ENCODE data around the gene MMP23B.
A peak's percentile ranks its signal among the peaks of the same experiment; 100 is the strongest.
"Not testable (repeated sequence)": the region's sequence is repeated elsewhere in the genome, so short reads cannot be mapped to it uniquely, and the experiment has no call there.

Gene MMP23B

DNA sequence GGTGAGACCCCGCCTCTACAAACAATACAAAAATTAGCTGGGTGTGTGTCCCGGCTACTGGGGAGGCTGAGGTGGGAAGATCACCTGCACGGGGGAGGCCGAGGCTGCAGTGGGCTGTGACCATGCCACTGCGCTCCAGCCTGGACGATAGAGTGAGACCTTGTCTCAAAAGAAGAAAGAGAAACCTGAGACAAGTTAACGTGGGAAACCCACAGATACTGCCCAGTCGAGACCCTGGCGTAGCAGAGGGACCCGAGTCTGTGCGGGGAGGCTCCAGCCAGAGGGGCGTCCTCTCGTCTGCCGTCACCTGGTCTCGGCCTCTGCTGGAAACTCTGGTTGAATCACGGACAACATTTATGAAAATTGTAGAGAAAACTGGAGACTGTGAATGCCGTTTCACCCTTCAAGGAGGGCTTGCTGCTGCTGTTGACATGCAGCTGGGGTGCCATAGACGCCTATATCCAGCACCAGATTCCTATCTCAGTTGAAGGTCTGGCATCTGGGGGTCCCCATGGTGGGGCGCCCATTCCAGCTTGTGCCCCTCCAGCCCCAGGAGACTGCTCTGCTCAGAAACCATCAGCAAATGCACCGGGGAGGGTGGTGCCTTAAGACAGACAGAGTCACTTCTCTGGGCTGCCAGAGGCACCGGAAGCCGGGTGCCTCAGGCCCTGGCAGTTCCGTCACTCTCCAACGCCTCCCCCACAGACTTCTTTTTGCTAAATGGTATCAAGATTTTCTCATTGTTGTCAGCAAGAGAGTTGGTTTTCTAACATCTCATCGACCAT lies 40.4 kb downstream of the MMP23B start:
- no peak overlapping the region for H3K4me3 ChIP-seq (ENCODE audit: low read depth, low read length)
- in situ Hi-C loops (cut with HindIII; ENCODE audit: low sequenced_read_pairs), result no loop called here
- no peak for DNase-seq (ENCODE audit: low read depth, low spot score)
- TF ChIP-seq, protein P1, sequence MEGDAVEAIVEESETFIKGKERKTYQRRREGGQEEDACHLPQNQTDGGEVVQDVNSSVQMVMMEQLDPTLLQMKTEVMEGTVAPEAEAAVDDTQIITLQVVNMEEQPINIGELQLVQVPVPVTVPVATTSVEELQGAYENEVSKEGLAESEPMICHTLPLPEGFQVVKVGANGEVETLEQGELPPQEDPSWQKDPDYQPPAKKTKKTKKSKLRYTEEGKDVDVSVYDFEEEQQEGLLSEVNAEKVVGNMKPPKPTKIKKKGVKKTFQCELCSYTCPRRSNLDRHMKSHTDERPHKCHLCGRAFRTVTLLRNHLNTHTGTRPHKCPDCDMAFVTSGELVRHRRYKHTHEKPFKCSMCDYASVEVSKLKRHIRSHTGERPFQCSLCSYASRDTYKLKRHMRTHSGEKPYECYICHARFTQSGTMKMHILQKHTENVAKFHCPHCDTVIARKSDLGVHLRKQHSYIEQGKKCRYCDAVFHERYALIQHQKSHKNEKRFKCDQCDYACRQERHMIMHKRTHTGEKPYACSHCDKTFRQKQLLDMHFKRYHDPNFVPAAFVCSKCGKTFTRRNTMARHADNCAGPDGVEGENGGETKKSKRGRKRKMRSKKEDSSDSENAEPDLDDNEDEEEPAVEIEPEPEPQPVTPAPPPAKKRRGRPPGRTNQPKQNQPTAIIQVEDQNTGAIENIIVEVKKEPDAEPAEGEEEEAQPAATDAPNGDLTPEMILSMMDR (IDR thresholded peaks at IDR 0.05; ENCODE audit: low read depth, low read length), result no peak

DNA sequence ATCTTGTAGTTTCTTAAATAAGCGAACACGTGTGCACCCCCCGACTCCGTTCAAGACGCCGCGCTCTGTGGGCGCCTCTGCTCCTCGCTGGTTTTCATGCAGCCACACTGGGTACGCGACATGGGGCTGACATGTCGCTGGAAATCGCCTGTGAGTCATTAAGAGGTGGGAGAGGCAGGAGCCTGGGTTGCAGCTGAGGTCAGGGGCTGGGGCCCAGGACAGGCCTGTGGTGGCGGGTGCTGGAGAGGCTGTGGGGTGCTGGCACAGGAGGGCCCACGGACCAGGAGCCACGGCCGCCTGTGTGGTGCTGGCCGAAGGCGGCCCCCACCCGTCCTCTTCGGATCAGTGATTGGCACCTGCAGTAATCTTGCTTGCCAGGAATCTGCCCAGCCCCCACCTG lies 42.8 kb downstream of the MMP23B start:
- DNase-seq (ENCODE audit: low read depth, low spot score); in situ Hi-C loops (cut with HindIII; ENCODE audit: low sequenced_read_pairs); H3K4me3 ChIP-seq (ENCODE audit: low read depth, low read length): not testable (repeated sequence)

DNA sequence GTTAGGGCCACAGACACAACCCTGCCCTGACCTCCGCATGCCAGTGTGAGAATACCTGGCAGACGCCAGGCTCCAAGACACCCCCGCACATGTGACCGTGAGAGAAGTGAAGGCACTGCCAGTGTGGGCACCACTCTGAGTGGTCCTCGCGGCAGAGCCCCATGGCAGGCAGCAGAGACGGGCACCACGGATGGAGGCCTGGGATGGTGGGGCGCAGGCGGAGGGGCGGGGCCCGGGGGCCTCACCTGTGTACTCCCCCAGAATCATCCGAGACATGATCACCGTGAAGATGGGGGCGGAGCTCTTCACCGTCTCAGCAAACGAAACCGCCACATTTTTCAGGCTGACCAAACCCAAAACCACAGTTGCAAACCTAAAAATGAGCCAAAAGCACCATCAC lies 43.2 kb downstream of the MMP23B start:
- in situ Hi-C loops (cut with HindIII; ENCODE audit: low sequenced_read_pairs); DNase-seq (ENCODE audit: low read depth, low spot score); H3K4me3 ChIP-seq (ENCODE audit: low read depth, low read length): not testable (repeated sequence)

DNA sequence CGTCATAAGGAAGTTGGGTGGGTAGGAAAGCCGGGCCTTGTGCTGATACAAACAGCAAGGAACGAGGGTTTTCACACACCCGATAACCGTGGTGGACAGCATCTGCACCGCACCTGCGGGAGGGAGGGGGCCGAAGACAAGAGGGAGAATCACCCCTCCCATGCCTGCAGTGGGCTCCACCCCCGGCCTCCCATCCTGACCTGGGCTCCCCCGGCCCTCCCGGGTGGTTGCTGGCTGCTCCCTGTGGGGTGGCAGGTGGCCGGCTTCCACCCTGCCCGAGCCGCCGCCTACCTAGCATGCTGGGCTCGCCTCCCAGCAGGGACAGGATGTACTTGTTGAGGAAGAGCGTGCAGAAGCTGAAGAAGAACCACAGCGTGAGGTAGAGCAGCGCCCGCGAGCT lies 44.1 kb downstream of the MMP23B start:
- in situ Hi-C loops (cut with HindIII; ENCODE audit: low sequenced_read_pairs), result not testable (repeated sequence)

DNA sequence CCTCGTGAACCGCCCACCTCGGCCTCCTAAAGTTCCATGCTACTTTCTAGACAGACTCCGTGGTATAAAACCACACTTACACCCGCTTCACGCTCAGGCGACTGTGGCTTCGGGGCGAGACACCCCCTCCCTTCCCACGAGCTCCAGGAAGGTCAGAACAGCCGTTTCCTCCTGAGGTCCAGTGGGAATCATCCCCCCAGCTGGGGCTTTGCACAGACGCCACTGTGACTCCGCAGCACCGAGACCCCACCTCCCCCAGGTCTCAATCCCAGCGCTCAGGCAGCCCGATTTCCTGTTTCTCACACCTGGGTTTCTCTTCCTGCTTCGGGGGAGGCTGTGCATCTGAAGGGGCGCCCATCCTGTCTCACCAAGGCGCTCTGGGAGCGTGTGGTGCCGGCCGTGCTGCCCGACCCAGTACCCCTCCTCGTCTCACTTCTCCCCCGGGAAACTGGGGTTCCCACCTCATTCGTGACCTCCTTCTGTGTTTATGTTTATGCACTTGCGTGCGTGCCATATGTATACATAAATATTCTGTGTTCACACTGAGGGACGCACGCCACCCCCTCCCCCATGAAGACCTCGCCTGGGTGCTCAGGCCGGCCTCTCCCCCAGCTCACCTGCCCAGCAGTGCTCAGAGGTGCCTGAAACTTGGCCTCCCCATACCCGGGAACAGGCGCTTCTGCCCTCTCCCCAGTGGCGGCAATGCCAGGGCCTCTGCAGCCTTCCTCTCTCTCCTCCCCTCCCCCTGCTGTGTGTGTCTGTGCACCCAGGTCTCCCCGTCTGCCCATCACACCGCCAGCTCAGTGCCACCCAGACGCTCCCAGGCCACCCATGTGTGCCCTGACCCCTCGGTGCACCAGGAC lies 46.0 kb downstream of the MMP23B start:
- TF ChIP-seq, protein P1 (IDR thresholded peaks at IDR 0.05; ENCODE audit: low read depth, low read length), result no peak
- no peak for DNase-seq (ENCODE audit: low read depth, low spot score)
- in situ Hi-C loops (cut with HindIII; ENCODE audit: low sequenced_read_pairs), result no loop called here
- no peak overlapping the region for H3K4me3 ChIP-seq (ENCODE audit: low read depth, low read length)

More for the DNA sequence above, 44.1 kb downstream of the MMP23B start:
- DNase-seq (ENCODE audit: low read depth, low spot score); H3K4me3 ChIP-seq (ENCODE audit: low read depth, low read length): not testable (repeated sequence)

DNA sequence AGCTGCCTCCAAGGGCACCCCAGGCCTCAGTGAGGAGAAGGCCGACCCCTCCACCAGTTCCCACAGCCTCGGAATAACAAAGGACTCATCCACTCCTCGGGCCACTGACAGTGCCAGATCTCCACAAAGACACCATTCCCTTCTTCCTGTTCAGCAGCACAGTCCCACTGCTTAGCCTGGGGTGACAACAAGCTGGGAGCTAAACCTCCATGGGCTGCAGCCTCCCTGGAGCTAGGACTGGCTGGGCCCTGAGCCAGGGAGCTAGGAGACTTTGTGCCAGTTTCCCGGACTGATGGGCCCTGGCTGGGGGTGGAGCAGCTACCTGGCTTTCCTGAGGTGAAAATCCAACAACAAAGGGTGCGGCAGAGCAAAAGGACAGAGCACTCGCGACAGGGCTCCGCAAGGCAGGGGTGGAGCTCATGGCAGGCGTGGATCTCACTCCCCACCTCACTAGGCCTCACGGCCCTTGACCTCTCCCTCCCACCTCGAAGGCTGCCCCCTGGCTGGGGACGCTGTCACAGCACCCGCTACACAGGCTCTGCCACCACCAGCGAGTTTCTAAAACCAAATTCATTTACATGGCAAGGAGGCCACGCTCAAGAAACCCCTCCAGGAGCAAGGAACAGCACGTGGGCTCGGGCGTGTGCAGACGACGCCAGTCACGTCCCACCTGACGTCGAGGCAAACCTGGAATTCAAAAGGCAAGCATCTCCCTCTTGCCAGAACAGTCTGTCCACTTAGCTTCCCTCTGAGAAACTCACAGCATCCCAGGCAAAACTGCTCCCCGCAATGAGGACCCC lies 46.8 kb downstream of the MMP23B start:
- in situ Hi-C loops (cut with HindIII; ENCODE audit: low sequenced_read_pairs), result no loop called here
- H3K4me3 ChIP-seq (ENCODE audit: low read depth, low read length), result no peak overlapping the region
- TF ChIP-seq, protein P1 (IDR thresholded peaks at IDR 0.05; ENCODE audit: low read depth, low read length), result peak; percentile 20
- DNase-seq (ENCODE audit: low read depth, low spot score), result no peak

DNA sequence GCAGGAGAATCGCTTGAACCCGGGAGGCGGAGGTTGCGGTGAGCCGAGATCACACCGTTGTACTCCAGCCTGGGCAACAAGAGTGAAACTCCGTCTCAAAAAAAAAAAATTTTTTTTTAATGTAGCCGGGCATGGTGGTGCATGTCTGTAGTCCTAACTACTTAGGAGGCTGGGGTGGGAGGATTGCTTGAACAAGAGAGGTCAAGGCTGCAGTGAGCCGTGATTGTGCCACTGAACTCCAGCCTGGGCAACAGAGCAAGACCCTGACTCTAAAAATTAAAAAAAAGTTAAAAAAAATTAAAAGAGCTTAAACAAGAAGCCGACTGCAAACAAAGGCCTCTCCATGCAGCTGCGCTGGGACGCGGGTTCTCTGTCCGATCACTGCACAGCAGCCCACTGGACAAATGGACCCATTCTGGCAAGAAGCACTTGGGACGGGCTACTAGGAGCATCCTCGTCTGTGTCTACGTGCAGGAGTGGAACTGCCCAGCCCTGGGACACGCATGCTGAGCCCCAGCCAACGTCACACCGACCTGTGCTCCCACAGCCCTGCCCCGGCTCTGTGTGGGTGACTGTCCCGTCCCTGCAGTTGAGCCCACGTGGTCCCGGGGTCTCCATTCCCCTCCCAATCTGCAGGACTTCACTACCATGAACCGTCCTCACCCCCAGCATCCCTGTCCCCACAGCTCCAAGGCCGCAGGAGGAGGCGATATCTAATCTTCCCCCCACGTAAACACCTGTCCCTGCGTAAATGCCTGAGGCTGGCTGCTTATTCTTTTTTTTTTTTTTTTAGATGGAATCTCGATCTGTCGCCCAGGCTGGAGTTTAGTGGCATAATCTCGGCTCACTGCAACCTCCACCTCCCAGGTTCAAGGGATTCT lies 48.3 kb downstream of the MMP23B start:
- TF ChIP-seq, protein P1 (IDR thresholded peaks at IDR 0.05; ENCODE audit: low read depth, low read length), result no peak
- in situ Hi-C loops (cut with HindIII; ENCODE audit: low sequenced_read_pairs), result no loop called here
- no peak for DNase-seq (ENCODE audit: low read depth, low spot score)
- no peak overlapping the region for H3K4me3 ChIP-seq (ENCODE audit: low read depth, low read length)
